ENCODE data around the gene SDF4. TPM values are rescaled to one million over a fixed set of nuclear protein-coding genes. Genes with fewer than 3 reads are reported as not detected.
A peak's percentile ranks its signal among the peaks of the same experiment; 100 is the strongest.

Gene SDF4
- total and polyA plus RNA-seq, 2 of the 8 experiments (the other 6 are each of a cell fraction or from before 2014, with no cell fraction given): 45.5 to 75.6 TPM

DNA sequence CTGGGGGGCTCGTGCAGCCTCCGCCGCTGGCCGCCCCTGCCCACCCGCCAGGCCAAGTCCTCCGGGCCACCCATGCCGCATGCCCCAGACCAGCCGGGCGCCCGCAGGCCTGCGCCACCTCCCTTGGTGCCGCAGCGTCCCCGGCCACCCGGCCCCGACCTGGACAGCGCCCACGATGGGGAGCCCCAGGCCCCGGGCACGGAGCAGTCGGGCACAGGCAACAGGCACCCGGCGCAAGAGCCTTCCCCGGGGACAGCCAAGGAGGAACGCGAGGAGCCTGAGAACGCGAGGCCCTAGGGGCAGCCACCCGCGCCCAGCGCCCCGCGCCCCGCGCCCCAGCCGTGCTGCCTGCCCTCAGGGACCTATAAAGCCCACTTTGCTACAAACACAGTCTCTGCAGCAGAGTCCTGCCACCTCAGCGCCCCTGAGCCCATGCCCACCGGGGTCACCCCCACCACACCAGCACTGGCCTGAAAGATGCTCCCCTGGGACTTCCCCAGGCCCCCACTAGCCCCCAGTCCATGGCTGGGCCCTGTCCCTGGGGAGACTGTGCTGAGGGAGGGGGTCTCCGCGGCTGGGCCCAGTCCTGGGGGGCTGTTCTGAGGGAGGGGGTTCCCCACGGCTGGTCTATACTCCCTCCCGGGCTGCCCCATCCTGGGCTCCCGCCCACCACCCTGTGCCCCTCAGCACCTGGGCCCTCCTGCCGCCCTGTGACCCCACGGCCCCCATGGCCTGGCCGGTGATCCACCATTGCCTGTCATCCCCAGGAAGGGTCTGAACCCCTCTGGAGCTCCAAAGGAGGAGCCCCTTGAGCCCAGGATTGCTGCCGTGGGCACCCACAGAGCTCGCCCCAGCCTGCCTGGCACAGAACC lies 34.0 kb downstream of the SDF4 start:
- no peak overlapping the region for H4K5ac ChIP-seq (ENCODE audit: insufficient read length, low read depth, low read length)
- H3K27ac ChIP-seq (ENCODE audit: low read depth, low read length): no peak overlapping the region
- ChIA-PET POLR2A (ENCODE audit: partially characterized antibody) (no interaction called here), CTCF (ENCODE audit: partially characterized antibody) (interaction anchor here (0.6 to 1.2 kb wide), 3 partner anchors 45 to 94 kb away, joined by 3 to 7 read pairs (median 4); no protein-coding TSS in a partner anchor)
- H3K36me3 ChIP-seq (ENCODE audit: control insufficient read depth in 2 of 4, insufficient read depth in 4 of 4, low read length in 3 of 4): no peaks in the 10 kb centered on the region
- no peaks in the 10 kb centered on the region for H3K79me1 ChIP-seq (ENCODE audit: low read depth, low read length)
- H3K9ac ChIP-seq (replicated peaks in 1 of 4; ENCODE audit: extremely low read depth in 1 of 4, low read depth in 3 of 4, low read length in 3 of 4): no peak overlapping the region
- no peak overlapping the region for H2BK5ac ChIP-seq (ENCODE audit: low read depth, low read length)
- no peak overlapping the region for H2BK120ac ChIP-seq (replicated peaks; ENCODE audit: low read depth, low read length)
- H3K23me2 ChIP-seq (ENCODE audit: low read depth, low read length): no peaks in the 10 kb centered on the region; the same call in 1 of the 2 replicates
- H2AFZ ChIP-seq (ENCODE audit: low read length): no peak overlapping the region
- DNase-seq (ENCODE audit: low read depth in 1 of 2, low spot score in 2 of 2): peak in 1 of 2 experiments; percentile 41
- H4K91ac ChIP-seq (replicated peaks; ENCODE audit: insufficient read length, low read length): no peak overlapping the region
- no peak overlapping the region for H3K14ac ChIP-seq (ENCODE audit: insufficient read length)
- no peak overlapping the region for H3K4ac ChIP-seq (replicated peaks; ENCODE audit: insufficient read length, low read depth, low read length)
- H3K9me3 ChIP-seq (ENCODE audit: insufficient read depth in 2 of 2, low read depth in 1 of 2, low read length in 1 of 2): no peaks in the 10 kb centered on the region; a peak in 3 of 4 replicates
- H3K56ac ChIP-seq (replicated peaks; ENCODE audit: insufficient read length, low read depth, low read length): no peak overlapping the region
- H2BK20ac ChIP-seq (ENCODE audit: low read length): no peak overlapping the region
- no peak overlapping the region for H2BK12ac ChIP-seq (ENCODE audit: low read depth, low read length)
- H4K8ac ChIP-seq (ENCODE audit: extremely low read depth, insufficient read depth, low read length): no peak overlapping the region
- H3K27me3 ChIP-seq (replicated peaks in 1 of 4; ENCODE audit: control insufficient read depth in 3 of 4, extremely low read depth in 1 of 4, insufficient read depth in 3 of 4, low read length in 3 of 4): peaks cover 0 to 3% (median 2%) of the 10 kb centered on the region in 4 experiments; a peak in 4 of 7 replicates
- no peak overlapping the region for H2AK5ac ChIP-seq (ENCODE audit: low read depth, low read length)
- no peak overlapping the region for H2BK15ac ChIP-seq (ENCODE audit: low read length)
- H3K4me1 ChIP-seq (replicated peaks in 1 of 4; ENCODE audit: control insufficient read depth in 3 of 4, insufficient read depth in 4 of 4, low read length in 3 of 4): peaks cover 0 to 4% (median under 1%) of the 10 kb centered on the region in 4 experiments; a peak in 4 of 7 replicates
- TF ChIP-seq TEAD4 (IDR thresholded peaks at IDR 0.05; ENCODE audit: low read depth, low read length): no peak
- TF ChIP-seq BCL11A (IDR thresholded peaks at IDR 0.05; ENCODE audit: low read depth in 2 of 2, low read length in 2 of 2): no peak
- no peak for TF ChIP-seq SIRT6 (IDR thresholded peaks at IDR 0.05; ENCODE audit: low read length)
- no peak for TF ChIP-seq CEBPB (IDR thresholded peaks at IDR 0.05; ENCODE audit: low read depth, low read length)
- no peaks in the 10 kb centered on the region for H4K20me1 ChIP-seq (replicated peaks in 1 of 2; ENCODE audit: control insufficient read depth in 1 of 2, insufficient read depth in 2 of 2, low read length in 2 of 2)
- H3K4me3 ChIP-seq (ENCODE audit: extremely low read depth in 1 of 4, insufficient read depth in 2 of 4, low read depth in 3 of 4, low read length in 4 of 4): no peak overlapping the region
- H3K18ac ChIP-seq (ENCODE audit: extremely low read depth, low read length): no peak overlapping the region
- no peak overlapping the region for H3K4me2 ChIP-seq (ENCODE audit: insufficient read depth in 1 of 2, low read depth in 2 of 2, low read length in 2 of 2)
- FAIRE-seq: no peak
- H3K79me2 ChIP-seq (ENCODE audit: control insufficient read depth in 1 of 2, insufficient read depth in 2 of 2, low read length in 2 of 2): no peaks in the 10 kb centered on the region
- no peak overlapping the region for H3K23ac ChIP-seq (ENCODE audit: insufficient read length)
- 93% methylated on average over 29 of the region's 48 CpGs; no CpG with 5 or more reads in 1 of the 2 experiments for WGBS, 2 experiments (ENCODE audit: extremely low coverage in 1 of 2, insufficient coverage in 1 of 2, insufficient read length in 1 of 2, insufficient replicate concordance in 2 of 2, low coverage in 1 of 2, low lambda C conversion rate in 2 of 2, missing lambda C conversion rate in 1 of 2)

Measured in H1 (cell line).